H9 (cell line): ENCODE measurements around the gene SPOCK3. TPM values are rescaled to one million over a fixed set of nuclear protein-coding genes. Genes with fewer than 3 reads are reported as not detected.

ENCODE experiments used
- DNase-seq: peaks from one replicate; pipeline ENCODE4 v3.0.0-alpha.2; 2017
- H2AFZ ChIP-seq: one replicate; pipeline ENCODE4 v1.6.1; 2013; ENCODE audit warnings: mild to moderate bottlenecking, low read length, control low read depth, moderate library complexity
- H2AK5ac ChIP-seq: 2 replicates; pipeline ENCODE4 v1.6.1; 2013; ENCODE audit warnings: low read length, control low read depth, mixed read lengths; ENCODE audit not compliant: insufficient read length
- H2BK120ac ChIP-seq: one replicate; pipeline ENCODE4 v1.6.1; 2013; ENCODE audit warnings: low read depth, mild to moderate bottlenecking, low read length, control low read depth, inconsistent platforms; ENCODE audit not compliant: poor library complexity, severe bottlenecking
- H2BK12ac ChIP-seq: 2 replicates; pipeline ENCODE4 v1.6.1; 2013; ENCODE audit warnings: low read length, control low read depth, mixed read lengths, low read depth; ENCODE audit not compliant: insufficient read length
- H2BK15ac ChIP-seq: 2 replicates; pipeline ENCODE4 v1.6.1; 2013; ENCODE audit warnings: low read depth, low read length, control low read depth
- H2BK20ac ChIP-seq: one replicate; pipeline ENCODE4 v1.6.1; 2013; ENCODE audit warnings: low read depth, mild to moderate bottlenecking, low read length, control low read depth, inconsistent platforms; ENCODE audit not compliant: poor library complexity, severe bottlenecking
- H2BK5ac ChIP-seq: 2 replicates; pipeline ENCODE4 v1.6.1; 2013; ENCODE audit warnings: low read length, control low read depth, mixed read lengths; ENCODE audit not compliant: insufficient read length
- H3K14ac ChIP-seq: 2 replicates; pipeline ENCODE4 v1.6.1; 2013; ENCODE audit warnings: low read length, control low read depth; ENCODE audit not compliant: insufficient read depth
- H3K18ac ChIP-seq: 2 replicates; pipeline ENCODE4 v1.6.1; 2013; ENCODE audit warnings: low read depth, mild to moderate bottlenecking, mixed read lengths, low read length, control low read depth; ENCODE audit not compliant: insufficient read length
- H3K23ac ChIP-seq: 2 replicates; pipeline ENCODE4 v1.6.1; 2013; ENCODE audit warnings: low read length, control low read depth, mixed read lengths, low read depth; ENCODE audit not compliant: insufficient read length
- H3K23me2 ChIP-seq: 2 replicates; pipeline ENCODE4 v1.6.1; 2013; ENCODE audit warnings: low read depth, mild to moderate bottlenecking, mixed read lengths, low read length, control low read depth; ENCODE audit not compliant: insufficient read length, poor library complexity, severe bottlenecking
- H3K27ac ChIP-seq: 2 replicates; pipeline ENCODE4 v1.5.1; 2013; ENCODE audit warnings: low read length, control low read depth, mixed read lengths, low read depth; ENCODE audit not compliant: insufficient read length
- H3K27me3 ChIP-seq: 2 replicates; pipeline ENCODE4 v1.6.1; 2013; ENCODE audit warnings: low read length, control low read depth, inconsistent platforms; ENCODE audit not compliant: insufficient read depth
- H3K4ac ChIP-seq: 2 replicates; pipeline ENCODE4 v1.6.1; 2013; ENCODE audit warnings: low read depth, mild to moderate bottlenecking, control low read depth, inconsistent platforms, low read length, moderate library complexity
- H3K4me1 ChIP-seq: 2 replicates; pipeline ENCODE4 v1.6.1; 2013; ENCODE audit warnings: low read length, control low read depth, inconsistent platforms; ENCODE audit not compliant: insufficient read depth
- H3K4me2 ChIP-seq: 2 replicates; pipeline ENCODE4 v1.6.1; 2013; ENCODE audit warnings: low read length, control low read depth, mixed read lengths; ENCODE audit not compliant: insufficient read length, insufficient read depth
- H3K56ac ChIP-seq: 2 replicates; pipeline ENCODE4 v1.6.1; 2013; ENCODE audit warnings: low read depth, mild to moderate bottlenecking, mixed read lengths, low read length, control low read depth; ENCODE audit not compliant: insufficient read length
- H3K79me1 ChIP-seq: 2 replicates; pipeline ENCODE4 v1.6.1; 2013; ENCODE audit warnings: low read depth, mild to moderate bottlenecking, moderate library complexity, low read length, control low read depth, inconsistent platforms; ENCODE audit not compliant: insufficient read depth, poor library complexity, severe bottlenecking
- H3K79me2 ChIP-seq: 2 replicates; pipeline ENCODE4 v1.6.1; 2013; ENCODE audit warnings: low read length, control low read depth, inconsistent platforms; ENCODE audit not compliant: insufficient read depth
- H3K9ac ChIP-seq: 2 replicates; pipeline ENCODE4 v1.6.1; 2013; ENCODE audit warnings: low read length, control low read depth, mixed read lengths; ENCODE audit not compliant: insufficient read length; ENCODE audit errors: extremely low read depth
- H3K9me3 ChIP-seq: one replicate; pipeline ENCODE4 v1.6.1; 2013; ENCODE audit warnings: low read depth, low read length, inconsistent platforms; ENCODE audit not compliant: control insufficient read depth
- H3T11ph ChIP-seq: one replicate; pipeline ENCODE4 v1.6.1; 2013; ENCODE audit warnings: mild to moderate bottlenecking, low read length, control low read depth, inconsistent platforms
- H4K20me1 ChIP-seq: one replicate; pipeline ENCODE4 v1.6.1; 2013; ENCODE audit not compliant: control insufficient read depth, insufficient read length, insufficient read depth
- H4K5ac ChIP-seq: 2 replicates; pipeline ENCODE4 v1.6.1; 2013; ENCODE audit warnings: low read depth, mild to moderate bottlenecking, mixed read lengths, low read length, control low read depth; ENCODE audit not compliant: insufficient read length
- H4K8ac ChIP-seq: replicated peaks from 2 replicates; pipeline ENCODE4 v1.6.1; 2013; ENCODE audit warnings: low read length, control low read depth, mixed read lengths, low read depth; ENCODE audit not compliant: insufficient read length
- H4K91ac ChIP-seq: 2 replicates; pipeline ENCODE4 v1.6.1; 2013; ENCODE audit warnings: low read depth, mild to moderate bottlenecking, moderate library complexity, mixed read lengths, low read length, control low read depth; ENCODE audit not compliant: insufficient read length
- H3K27ac Mint-ChIP-seq, 3 experiments: 2 replicates in 2 of 3; 3 replicates in 1 of 3; pipeline ENCODE4 v1.8.0; 2020 to 2021; ENCODE audit warnings: mixed read lengths in 3 of 3, mild to moderate bottlenecking in 1 of 3, moderate library complexity in 1 of 3
- H3K27me3 Mint-ChIP-seq: 2 replicates; pipeline ENCODE4 v1.8.0; 2021; ENCODE audit warnings: low read depth, mild to moderate bottlenecking, moderate library complexity, mixed read lengths
- H3K36me3 Mint-ChIP-seq, 3 experiments: 2 replicates in 2 of 3; 3 replicates in 1 of 3; pipeline ENCODE4 v1.8.0; 2020 to 2021; ENCODE audit warnings: low read depth in 3 of 3, mixed read lengths in 3 of 3; ENCODE audit not compliant: insufficient read depth in 1 of 3
- H3K4me1 Mint-ChIP-seq, 2 experiments: 2 replicates each; pipeline ENCODE4 v1.8.0; 2020; ENCODE audit warnings: mixed read lengths in 2 of 2
- H3K4me3 Mint-ChIP-seq, 2 experiments: 2 replicates in 1 of 2; 3 replicates in 1 of 2; pipeline ENCODE4 v1.8.0; 2020 to 2021; ENCODE audit warnings: mild to moderate bottlenecking in 2 of 2, mixed read lengths in 2 of 2, moderate library complexity in 1 of 2
- H3K9me3 Mint-ChIP-seq, 2 experiments: 2 replicates in 1 of 2; 3 replicates in 1 of 2; pipeline ENCODE4 v1.8.0; 2020; ENCODE audit warnings: mild to moderate bottlenecking in 2 of 2, mixed read lengths in 2 of 2, moderate library complexity in 1 of 2
- CTCF ChIP-seq: fragments of 200-600 bp; sonication (generic); conservative IDR thresholded peaks from 3 replicates; pipeline ENCODE4 v1.8.0; 2021; ENCODE audit warnings: antibody characterized with exemption, mild to moderate bottlenecking
- total RNA-seq: library from RNA; stranded (reverse); gene quantifications from 2 replicates; pipeline ENCODE4 v1.2.1, GENCODE V29; 2021

The SPOCK3 gene
- total RNA-seq, 1 experiment from 2014 or later, result 0.28 TPM

GRCh38 chr4:166763018-166763417, 471.3 kb downstream of the SPOCK3 start:
- Histone ChIP-seq H3K4ac (no peak overlapping the region), H3K9ac (no peak overlapping the region), H3K27me3 (no peaks in the 10 kb centered on the region), H3K79me2 (no peaks in the 10 kb centered on the region), H3K18ac (no peak overlapping the region), H4K91ac (no peak overlapping the region), H2BK5ac (no peak overlapping the region), H3T11ph (no peak overlapping the region), H3K9me3 (no peaks in the 10 kb centered on the region), H3K23me2 (no peaks in the 10 kb centered on the region), H4K8ac (no peak overlapping the region), H2BK20ac (no peak overlapping the region), H2BK15ac (no peak overlapping the region), H4K20me1 (no peaks in the 10 kb centered on the region), H3K27ac (no peak overlapping the region), H2AK5ac (no peak overlapping the region), H3K4me1 (no peaks in the 10 kb centered on the region), H4K5ac (no peak overlapping the region), H3K23ac (no peak overlapping the region), H2BK12ac (no peak overlapping the region), H3K79me1 (no peaks in the 10 kb centered on the region), H2AFZ (no peak overlapping the region), H3K14ac (no peak overlapping the region), H3K4me2 (no peak overlapping the region), H3K56ac (no peak overlapping the region), H2BK120ac (no peak overlapping the region)
- no peaks in the 10 kb centered on the region for H3K27me3 Mint-ChIP-seq
- no peaks in the 10 kb centered on the region for H3K4me1 Mint-ChIP-seq
- DNase-seq, result no peak
- H3K4me3 Mint-ChIP-seq, result no peak overlapping the region
- peaks cover 3 to 48% (median 17%) of the 10 kb centered on the region in 3 experiments; a peak in 5 of 7 replicates for H3K36me3 Mint-ChIP-seq
- no peak for TF ChIP-seq CTCF
- no peak overlapping the region for H3K27ac Mint-ChIP-seq
- peaks cover 24 to 26% of the 10 kb centered on the region in 2 experiments for H3K9me3 Mint-ChIP-seq
